ENCODE results near the gene TTLL8. TPM values are rescaled to one million over a fixed set of nuclear protein-coding genes. Genes with fewer than 3 reads are reported as not detected.

Gene TTLL8
- not detected in 2 replicates for total RNA-seq

GRCh38 chr22:50058061-50058905 is at the start of gene TTLL8:
TSS of gene TTLL8 (minus strand) at chr22:50058298.

DNA sequence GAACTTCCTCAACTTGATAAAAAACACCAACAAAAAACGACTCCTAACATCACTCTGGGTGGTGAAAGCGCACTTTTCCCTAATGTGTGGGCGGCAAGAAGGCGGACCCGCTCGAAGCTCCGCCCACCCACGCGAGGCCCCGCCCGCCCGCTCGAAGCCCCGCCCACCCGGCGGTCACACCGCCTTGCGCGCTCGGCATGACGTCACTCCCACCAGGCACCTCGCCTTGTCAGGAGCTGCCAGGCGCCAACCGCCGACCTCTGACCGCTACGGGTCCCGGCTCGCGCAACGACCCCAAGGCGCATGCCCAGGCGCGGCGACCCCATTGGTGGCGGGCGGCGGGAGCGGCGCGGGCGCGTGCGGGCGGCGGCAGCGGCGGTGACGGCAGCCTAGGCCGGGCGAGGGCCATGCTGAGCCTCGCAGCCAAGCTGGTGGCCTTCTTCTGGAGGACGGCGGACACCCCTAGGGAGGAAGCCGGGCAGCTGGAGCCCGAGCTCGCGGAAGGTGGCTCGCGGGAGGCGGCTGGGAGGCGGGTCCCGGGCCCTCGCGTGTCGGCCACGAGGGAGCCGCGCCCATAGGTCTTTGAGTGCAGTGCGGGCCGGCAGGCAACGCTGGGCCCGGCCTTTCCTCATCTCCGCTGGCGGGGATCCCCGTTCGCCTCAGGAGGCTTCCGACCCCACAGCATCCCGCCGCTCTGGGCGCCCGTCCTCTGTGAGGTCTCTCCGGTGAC is 31.7 kb upstream of the TTLL8 start, which contains the start of gene MOV10L1:
Gene MOV10L1 (plus strand): TSS at position 325 of the 730 bp plus-strand sequence. CDS start 83 bp downstream, at position 408.

DNA sequence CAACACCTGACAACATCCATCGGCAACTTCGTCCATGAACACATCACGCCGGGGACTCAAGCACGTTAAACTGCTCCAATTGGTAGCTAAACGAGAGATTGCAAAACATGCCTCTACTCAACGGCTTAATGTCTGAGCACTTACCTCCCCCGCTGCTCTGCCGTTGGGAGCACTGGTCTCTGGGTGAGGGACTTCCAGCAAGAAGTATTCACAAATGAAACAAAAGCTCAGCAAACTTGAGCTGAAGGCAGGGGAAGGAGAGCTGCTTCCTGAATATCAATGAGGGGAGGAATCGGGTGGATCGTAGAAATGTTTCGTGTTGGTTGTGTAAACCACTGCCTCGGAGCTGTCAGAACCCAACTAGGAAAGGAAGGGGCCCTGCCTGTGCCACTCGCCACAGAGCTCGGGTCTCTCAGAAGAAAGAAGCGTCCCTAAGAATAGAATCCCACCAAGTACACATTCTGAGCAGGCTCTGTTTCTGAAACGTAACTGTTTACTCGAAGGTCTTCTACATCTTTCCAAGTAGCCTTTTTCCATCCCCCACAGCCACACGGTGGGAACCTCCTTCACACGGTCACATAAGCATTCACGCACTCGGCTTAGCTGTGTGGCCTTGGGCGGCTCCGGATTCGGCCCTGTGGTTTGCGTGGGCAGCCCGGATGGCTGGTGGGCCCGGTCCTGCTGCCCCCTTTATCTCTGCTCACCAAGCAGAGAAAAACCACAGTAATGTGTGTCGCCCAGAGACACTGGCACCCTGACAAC is 27.3 kb upstream of the TTLL8 start, which contains the start of gene MLC1:
Gene MLC1 (minus strand): TSS at position 216 of the 762 bp plus-strand sequence. CDS start 524 bp downstream, outside the sequence.

DNA sequence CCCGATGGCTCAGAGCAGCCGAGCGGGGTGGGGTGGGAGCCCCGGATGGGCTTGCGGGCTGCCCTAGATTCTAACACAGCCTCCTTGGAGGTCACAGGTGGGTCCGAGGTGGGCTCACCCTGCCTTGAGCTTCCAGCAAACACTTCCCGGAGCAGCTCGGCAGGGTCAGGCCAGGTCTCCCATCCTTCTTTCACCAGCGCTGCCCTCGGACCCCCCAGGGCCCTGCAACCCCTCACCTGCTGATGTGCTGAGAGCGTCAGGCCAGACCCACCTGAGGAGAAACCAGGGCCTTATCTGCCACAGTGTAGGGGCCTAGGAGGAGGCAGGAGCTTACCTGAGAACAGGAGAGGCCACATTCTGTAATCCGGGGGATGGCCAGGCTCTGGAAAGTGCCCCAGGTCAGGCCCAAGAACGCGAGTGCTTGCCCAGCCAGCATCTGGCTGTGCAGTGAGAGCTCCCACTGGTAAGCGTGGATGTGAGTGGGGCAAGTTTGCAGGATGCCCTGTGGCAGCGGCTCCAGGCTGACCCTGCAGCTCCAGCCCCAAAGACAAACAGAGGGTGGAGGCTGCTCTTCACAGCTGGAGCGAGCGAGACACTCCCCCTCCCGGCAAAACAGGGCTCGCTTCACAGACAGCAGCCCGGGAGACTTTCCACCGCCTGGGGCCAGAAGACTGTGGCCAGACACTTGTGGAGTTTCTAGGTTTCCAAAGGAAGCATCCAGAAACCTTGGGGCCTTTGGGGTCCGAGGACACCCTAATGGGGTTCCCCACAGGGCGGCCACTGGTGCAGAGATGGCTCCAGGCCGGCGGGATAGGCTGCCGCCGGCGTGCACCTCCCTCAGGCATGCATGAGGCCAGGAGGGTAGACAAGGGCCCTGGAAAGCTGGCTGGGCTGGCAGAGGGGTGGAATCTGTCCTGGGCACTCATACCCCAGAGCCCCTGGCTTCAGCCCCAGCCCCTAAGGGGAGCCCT is 45.6 kb downstream of the TTLL8 start, which contains the start of gene IL17REL:
Gene IL17REL (minus strand): TSS at position 555 of the 971 bp plus-strand sequence. CDS start 119 bp downstream, at position 436.

Other genes starting within 250 kb of the TTLL8 start
- gene BRD1, start 230.4 kb downstream of the TTLL8 start, total RNA-seq: 19.9 and 28.8 TPM in 2 replicates
- 17.0 and 18.6 TPM in 2 replicates for gene ZBED4, start 204.5 kb downstream of the TTLL8 start, total RNA-seq
- gene ALG12, start 139.9 kb downstream of the TTLL8 start, total RNA-seq: 21.3 and 24.8 TPM in 2 replicates
- gene CRELD2, start 139.7 kb downstream of the TTLL8 start, total RNA-seq: 29.9 and 53.4 TPM in 2 replicates
- 37.5 and 63.6 TPM in 2 replicates for gene PIM3, start 97.5 kb downstream of the TTLL8 start, total RNA-seq
- 0.25 TPM in 1 of 2 replicates, not detected in the other for gene IL17REL, start 45.5 kb downstream of the TTLL8 start, total RNA-seq
- not detected in 2 replicates for gene MLC1, start 27.1 kb upstream of the TTLL8 start, total RNA-seq
- gene MOV10L1, start 31.7 kb upstream of the TTLL8 start, total RNA-seq: under 0.01 and 0.76 TPM in 2 replicates
- 0.13 and 0.16 TPM in 2 replicates for gene PANX2, start 112.4 kb upstream of the TTLL8 start, total RNA-seq
- gene TRABD, start 127.6 kb upstream of the TTLL8 start, total RNA-seq: 43.7 and 56.1 TPM in 2 replicates
- 19.1 and 23.1 TPM in 2 replicates for gene SELENOO, start 142.7 kb upstream of the TTLL8 start, total RNA-seq
- 24.9 and 31.4 TPM in 2 replicates for gene TUBGCP6, start 186.7 kb upstream of the TTLL8 start, total RNA-seq
- 18.4 and 40.1 TPM in 2 replicates for gene HDAC10, start 193.0 kb upstream of the TTLL8 start, total RNA-seq
- gene MAPK12, start 203.4 kb upstream of the TTLL8 start, total RNA-seq: 40.6 and 41.6 TPM in 2 replicates
- gene MAPK11, start 212.1 kb upstream of the TTLL8 start, total RNA-seq: 14.3 and 19.8 TPM in 2 replicates
- gene PLXNB2, start 249.3 kb upstream of the TTLL8 start, total RNA-seq: 241 and 564 TPM in 2 replicates